GM19328 (cell line): Measurements from ENCODE around the gene EPS8L2.

ENCODE experiments used
- ATAC-seq: cut with Tn5 transposase; IDR thresholded peaks from one replicate; pipeline ENCODE4 v1.9.1; 2021; ENCODE audit warnings: mild to moderate bottlenecking, moderate library complexity; ENCODE audit not compliant: unreplicated experiment

The EPS8L2 gene

GRCh38 chr11:748007-748359, 42.0 kb downstream of the EPS8L2 start:
- no peak for ATAC-seq

GRCh38 chr11:749731-750130, 43.7 kb downstream of the EPS8L2 start:
- ATAC-seq, result no peak

- ATAC-seq, result no peak
Observed at GRCh38 chr11:760236-760635, 54.2 kb downstream of the EPS8L2 start.

- no peak for ATAC-seq
Observed at GRCh38 chr11:761526-762108, 55.6 kb downstream of the EPS8L2 start.

- no peak for ATAC-seq
Observed at GRCh38 chr11:762421-763072, 56.5 kb downstream of the EPS8L2 start.

GRCh38 chr11:763073-763463, 57.0 kb downstream of the EPS8L2 start:
- no peak for ATAC-seq

GRCh38 chr11:763549-764321, 57.7 kb downstream of the EPS8L2 start:
- ATAC-seq, result no peak

- no peak for ATAC-seq
Observed at GRCh38 chr11:764322-765024, 58.4 kb downstream of the EPS8L2 start.

- ATAC-seq, result no peak
Observed at GRCh38 chr11:765025-765801, 59.2 kb downstream of the EPS8L2 start.

GRCh38 chr11:765802-766091, 59.7 kb downstream of the EPS8L2 start:
- ATAC-seq, result no peak

GRCh38 chr11:766106-766935, 60.3 kb downstream of the EPS8L2 start:
- ATAC-seq, result no peak

GRCh38 chr11:766936-767210, 60.8 kb downstream of the EPS8L2 start:
- ATAC-seq, result no peak

GRCh38 chr11:767238-767637, 61.2 kb downstream of the EPS8L2 start:
- ATAC-seq, result no peak

- no peak for ATAC-seq
Observed at GRCh38 chr11:769887-770641, 64.0 kb downstream of the EPS8L2 start.

GRCh38 chr11:770642-771616, 64.9 kb downstream of the EPS8L2 start:
- ATAC-seq, result no peak

- no peak for ATAC-seq
Observed at GRCh38 chr11:771617-772204, 65.7 kb downstream of the EPS8L2 start.

GRCh38 chr11:772429-773390, 66.7 kb downstream of the EPS8L2 start:
- ATAC-seq, result no peak
